HepG2 (cell line): ENCODE data around the gene C11orf68. TPM values are rescaled to one million over a fixed set of nuclear protein-coding genes. Genes with fewer than 3 reads are reported as not detected.

Source experiments
- AFF4 ChIP-seq: sonication (generic); formaldehyde crosslinking; IDR thresholded peaks from 2 replicates; pipeline ENCODE4 v1.4.0; 2020; ENCODE audit warnings: missing genetic modification reagents
- ARID2 ChIP-seq: sonication (generic); formaldehyde crosslinking; IDR thresholded peaks from 2 replicates; pipeline ENCODE4 v1.8.1; 2022; ENCODE audit warnings: mild to moderate bottlenecking, missing genetic modification reagents, borderline replicate concordance
- CENPBD1 ChIP-seq: sonication (generic); formaldehyde crosslinking; IDR thresholded peaks from 2 replicates; pipeline ENCODE4 v1.8.0; 2022; ENCODE audit warnings: missing genetic modification reagents, low read depth, mild to moderate bottlenecking, borderline replicate concordance
- HIC2 ChIP-seq: sonication (generic); formaldehyde crosslinking; IDR thresholded peaks from 2 replicates; pipeline ENCODE4 v1.9.0; 2022; ENCODE audit warnings: low read depth, missing genetic modification reagents
- HNRNPUL1 ChIP-seq: fragments of 200-400 bp; formaldehyde crosslinking; IDR thresholded peaks from 2 replicates; pipeline ENCODE4 v1.6.1; 2017; ENCODE audit warnings: low read depth, mild to moderate bottlenecking, low read length, moderate library complexity
- NBN ChIP-seq: fragments of 450-650 bp; conservative IDR thresholded peaks from 2 replicates; pipeline ENCODE4 v1.6.1; 2017
- RFXAP ChIP-seq: sonication (generic); formaldehyde crosslinking; IDR thresholded peaks from 2 replicates; pipeline ENCODE4 v1.4.0; 2020; ENCODE audit warnings: missing genetic modification reagents, borderline replicate concordance
- SALL1 ChIP-seq: sonication (generic); formaldehyde crosslinking; IDR thresholded peaks from 2 replicates; pipeline ENCODE4 v1.8.0; 2022; ENCODE audit warnings: mild to moderate bottlenecking, missing genetic modification reagents
- ZNF460 ChIP-seq: sonication (generic); formaldehyde crosslinking; IDR thresholded peaks from 2 replicates; pipeline ENCODE4 v1.5.1; 2020; ENCODE audit warnings: missing genetic modification reagents, mild to moderate bottlenecking, borderline replicate concordance
- polyA plus RNA-seq, 8 experiments: library from polyadenylated mRNA; depleted of rRNA in 3 of 8; stranded (reverse) in 7 of 8; unstranded in 1 of 8; fragments of >200 nt; fragmentation: Illumina TruSeq in 4 of 8; extraction: Trizol in 4 of 8; gene quantifications; 2 replicates each; pipeline versions ENCODE4 v1.2.1 to v1.2.3, GENCODE V29; 2011 to 2016; ENCODE audit warnings: low read depth in 4 of 8, missing spikeins in 1 of 8, mixed read lengths in 1 of 8; ENCODE audit not compliant: insufficient read depth in 1 of 8
- total RNA-seq, 5 experiments: library from RNA; depleted of rRNA; stranded (reverse); fragments of >200 nt; fragmentation: Illumina TruSeq; extraction: Trizol; gene quantifications; 2 replicates each; pipeline ENCODE4 v1.2.3, GENCODE V29; 2016; ENCODE audit warnings: low read depth in 1 of 5

Gene C11orf68
- total and polyA plus RNA-seq, 2 of the 13 experiments (the other 11 are each of a cell fraction or from before 2014, with no cell fraction given): 8.4 to 28.3 TPM

- TF ChIP-seq HIC2 (CRISPR knock-in tag) (no peak), CENPBD1 (no peak), NBN (no peak), ZNF460 (no peak), ARID2 (CRISPR knock-in tag) (0 out of 2 replicates have a peak, but pooled peaks have one; percentile 2), AFF4 (CRISPR knock-in tag) (no peak), HNRNPUL1 (no peak), RFXAP (CRISPR knock-in tag) (no peak), SALL1 (CRISPR knock-in tag) (no peak)
Measured at GRCh38 chr11:65887723-65888162, 31.1 kb downstream of the C11orf68 start (continued).
